ENCODE measurements around the gene MYO3B. TPM values are rescaled to one million over a fixed set of nuclear protein-coding genes. Genes with fewer than 3 reads are reported as not detected.

Gene MYO3B
- total RNA-seq, 1 donor from 2014 or later: 27.3 TPM

- H3K79me2 ChIP-seq (ENCODE audit: low read depth): no peaks in the 10 kb centered on the region
- H3K27ac Mint-ChIP-seq: no peak overlapping the region
- no peak for DNase-seq (ENCODE audit: low spot score)
- no peaks in the 10 kb centered on the region for H3K27me3 ChIP-seq
- H3K36me3 Mint-ChIP-seq: peaks cover 8% of the 10 kb centered on the region
- TF ChIP-seq EZH2 (IDR thresholded peaks at IDR 0.05) (no peak), CTCF (IDR thresholded peaks at IDR 0.05) (no peak), EZH2phosphoT487 (IDR thresholded peaks at IDR 0.05) (no peak)
- H3K4me3 ChIP-seq: no peak overlapping the region
- no peak overlapping the region for H3K4me2 ChIP-seq
- H3K9me3 ChIP-seq (ENCODE audit: low read depth): peaks cover 9% of the 10 kb centered on the region
- peaks cover 2% of the 10 kb centered on the region for H3K27me3 Mint-ChIP-seq (ENCODE audit: insufficient read depth, low read depth)
- H3F3A ChIP-seq (ENCODE audit: low read depth): no peaks in the 10 kb centered on the region
- H3K36me3 ChIP-seq: no peaks in the 10 kb centered on the region
- H3K9ac ChIP-seq: no peak overlapping the region
- no peak overlapping the region for H3K4me3 Mint-ChIP-seq
- H2AFZ ChIP-seq (replicated peaks): no peak overlapping the region
- peaks cover 3% of the 10 kb centered on the region for H3K4me1 ChIP-seq
- peaks cover 25% of the 10 kb centered on the region for H3K9me3 Mint-ChIP-seq
- no peak overlapping the region for H3K27ac ChIP-seq
- no peaks in the 10 kb centered on the region for H4K20me1 ChIP-seq (ENCODE audit: low read depth)
- H3K4me1 Mint-ChIP-seq: peaks cover 15% of the 10 kb centered on the region
Measured at GRCh38 chr2:170553748-170554147, 375.8 kb downstream of the MYO3B start.

- Histone ChIP-seq H3K4me1 (peaks cover 3% of the 10 kb centered on the region), H3K27me3 (no peaks in the 10 kb centered on the region), H3F3A (ENCODE audit: low read depth) (no peaks in the 10 kb centered on the region), H3K36me3 (no peaks in the 10 kb centered on the region), H3K9me3 (ENCODE audit: low read depth) (peaks cover 9% of the 10 kb centered on the region), H2AFZ (replicated peaks) (no peak overlapping the region), H3K79me2 (ENCODE audit: low read depth) (no peaks in the 10 kb centered on the region), H3K4me3 (no peak overlapping the region), H4K20me1 (ENCODE audit: low read depth) (no peaks in the 10 kb centered on the region), H3K27ac (no peak overlapping the region), H3K4me2 (no peak overlapping the region), H3K9ac (no peak overlapping the region)
- DNase-seq (ENCODE audit: low spot score): no peak
- H3K4me3 Mint-ChIP-seq: no peak overlapping the region
- H3K27ac Mint-ChIP-seq: no peak overlapping the region
- no peak for TF ChIP-seq EZH2phosphoT487 (IDR thresholded peaks at IDR 0.05)
- no peak for TF ChIP-seq CTCF (IDR thresholded peaks at IDR 0.05)
- TF ChIP-seq EZH2 (IDR thresholded peaks at IDR 0.05): no peak
- peaks cover 25% of the 10 kb centered on the region for H3K9me3 Mint-ChIP-seq
- H3K27me3 Mint-ChIP-seq (ENCODE audit: insufficient read depth, low read depth): peaks cover 2% of the 10 kb centered on the region
- H3K36me3 Mint-ChIP-seq: peaks cover 8% of the 10 kb centered on the region
- H3K4me1 Mint-ChIP-seq: peaks cover 15% of the 10 kb centered on the region
Measured at GRCh38 chr2:170554278-170554955, 376.5 kb downstream of the MYO3B start.

- H3K4me3 ChIP-seq: no peak overlapping the region
- no peaks in the 10 kb centered on the region for H3K79me2 ChIP-seq (ENCODE audit: low read depth)
- H3K4me1 ChIP-seq: peaks cover 18% of the 10 kb centered on the region
- H3K27ac ChIP-seq: no peak overlapping the region
- H3K9ac ChIP-seq: no peak overlapping the region
- no peaks in the 10 kb centered on the region for H3K36me3 ChIP-seq
- no peaks in the 10 kb centered on the region for H3F3A ChIP-seq (ENCODE audit: low read depth)
- no peak overlapping the region for H3K4me2 ChIP-seq
- no peaks in the 10 kb centered on the region for H3K27me3 Mint-ChIP-seq (ENCODE audit: insufficient read depth, low read depth)
- no peak overlapping the region for H3K27ac Mint-ChIP-seq
- H3K4me3 Mint-ChIP-seq: no peak overlapping the region
- H3K4me1 Mint-ChIP-seq: peaks cover 31% of the 10 kb centered on the region
- no peaks in the 10 kb centered on the region for H4K20me1 ChIP-seq (ENCODE audit: low read depth)
- no peak for DNase-seq (ENCODE audit: low spot score)
- no peaks in the 10 kb centered on the region for H3K36me3 Mint-ChIP-seq
- no peaks in the 10 kb centered on the region for H3K9me3 ChIP-seq (ENCODE audit: low read depth)
- H3K9me3 Mint-ChIP-seq: no peaks in the 10 kb centered on the region
- no peak overlapping the region for H2AFZ ChIP-seq (replicated peaks)
- H3K27me3 ChIP-seq: no peaks in the 10 kb centered on the region
- TF ChIP-seq EZH2 (IDR thresholded peaks at IDR 0.05): no peak
Measured at GRCh38 chr2:170562928-170563327, 385.0 kb downstream of the MYO3B start.

- Histone ChIP-seq H2AFZ (replicated peaks) (no peak overlapping the region), H3K79me2 (ENCODE audit: low read depth) (no peaks in the 10 kb centered on the region), H3K4me1 (peaks cover 18% of the 10 kb centered on the region), H3K27ac (no peak overlapping the region), H3K4me3 (no peak overlapping the region), H3K36me3 (no peaks in the 10 kb centered on the region), H3K4me2 (no peak overlapping the region), H3F3A (ENCODE audit: low read depth) (no peaks in the 10 kb centered on the region), H3K9me3 (ENCODE audit: low read depth) (no peaks in the 10 kb centered on the region), H3K9ac (no peak overlapping the region), H4K20me1 (ENCODE audit: low read depth) (no peaks in the 10 kb centered on the region), H3K27me3 (no peaks in the 10 kb centered on the region)
- no peaks in the 10 kb centered on the region for H3K9me3 Mint-ChIP-seq
- H3K27me3 Mint-ChIP-seq (ENCODE audit: insufficient read depth, low read depth): no peaks in the 10 kb centered on the region
- no peak overlapping the region for H3K27ac Mint-ChIP-seq
- no peak for DNase-seq (ENCODE audit: low spot score)
- no peaks in the 10 kb centered on the region for H3K36me3 Mint-ChIP-seq
- peaks cover 36% of the 10 kb centered on the region for H3K4me1 Mint-ChIP-seq
- no peak for TF ChIP-seq CTCF (IDR thresholded peaks at IDR 0.05)
- no peak for TF ChIP-seq EZH2 (IDR thresholded peaks at IDR 0.05)
- no peak for TF ChIP-seq EZH2phosphoT487 (IDR thresholded peaks at IDR 0.05)
- H3K4me3 Mint-ChIP-seq: no peak overlapping the region
Measured at GRCh38 chr2:170563401-170563800, 385.5 kb downstream of the MYO3B start.
